Measurements from ENCODE around the gene FTSJ3. TPM values are rescaled to one million over a fixed set of nuclear protein-coding genes. Genes with fewer than 3 reads are reported as not detected.
A peak's percentile ranks its signal among the peaks of the same experiment; 100 is the strongest.

FTSJ3 gene
- total RNA-seq, 1 experiment from 2014 or later = 80.3 TPM

GRCh38 chr17:63842540-63843386, 15.3 kb upstream of the FTSJ3 start, which contains the start of gene SMARCD2:
TSS of gene SMARCD2 (minus strand) at chr17:63842685. CDS start at chr17:63842674, 11 bp downstream.
- DNase-seq = peak; percentile 100
- no CpG with 5 or more reads among the region's 92 CpGs for WGBS (ENCODE audit: extremely low coverage, insufficient read length, low lambda C conversion rate)
- Histone ChIP-seq H3K4me2 (ENCODE audit: insufficient read depth, insufficient read length, low read length) (peak within 1 kb of the TSS; percentile 64), H2AFZ (ENCODE audit: low read length) (no peak within 1 kb of the TSS), H3K23ac (ENCODE audit: insufficient read length, low read depth, low read length) (no peak within 1 kb of the TSS), H3K23me2 (ENCODE audit: insufficient read length, low read depth, low read length, poor library complexity, severe bottlenecking) (peaks cover 10% of the 10 kb centered on the region), H3K27me3 (ENCODE audit: insufficient read depth, low read length) (no peaks in the 10 kb centered on the region; the same call in 1 of the 2 replicates), H2BK12ac (ENCODE audit: insufficient read length, low read depth, low read length) (no peak within 1 kb of the TSS), H2BK120ac (ENCODE audit: low read depth, low read length, poor library complexity, severe bottlenecking) (no peak within 1 kb of the TSS), H3K4ac (ENCODE audit: low read depth, low read length) (no peak within 1 kb of the TSS), H3K9ac (ENCODE audit: extremely low read depth, insufficient read length, low read length) (peak within 1 kb of the TSS; percentile 48), H4K20me1 (ENCODE audit: control insufficient read depth, insufficient read depth, insufficient read length) (no peaks in the 10 kb centered on the region), H3K79me1 (ENCODE audit: insufficient read depth, low read depth, low read length, poor library complexity, severe bottlenecking) (peaks cover 3% of the 10 kb centered on the region), H3K9me3 (ENCODE audit: control insufficient read depth, low read depth, low read length) (no peaks in the 10 kb centered on the region), H2BK20ac (ENCODE audit: low read depth, low read length, poor library complexity, severe bottlenecking) (no peak within 1 kb of the TSS), H3K79me2 (ENCODE audit: insufficient read depth, low read length) (peaks cover 3% of the 10 kb centered on the region; the same call in 1 of the 2 replicates), H3K14ac (ENCODE audit: insufficient read depth, low read length) (peak within 1 kb of the TSS; percentile 70), H4K91ac (ENCODE audit: insufficient read length, low read depth, low read length) (no peak within 1 kb of the TSS), H4K5ac (ENCODE audit: insufficient read length, low read depth, low read length) (no peak within 1 kb of the TSS), H3K56ac (ENCODE audit: insufficient read length, low read depth, low read length) (no peak within 1 kb of the TSS), H3T11ph (ENCODE audit: low read length) (no peak within 1 kb of the TSS), H3K18ac (ENCODE audit: insufficient read length, low read depth, low read length) (no peak within 1 kb of the TSS), H3K4me1 (ENCODE audit: insufficient read depth, low read length) (no peaks in the 10 kb centered on the region; the same call in 1 of the 2 replicates), H2BK5ac (ENCODE audit: insufficient read length, low read length) (no peak within 1 kb of the TSS), H3K27ac (ENCODE audit: insufficient read length, low read depth, low read length) (no peak within 1 kb of the TSS), H4K8ac (replicated peaks; ENCODE audit: insufficient read length, low read depth, low read length) (no peak within 1 kb of the TSS), H2AK5ac (ENCODE audit: insufficient read length, low read length) (no peak within 1 kb of the TSS), H2BK15ac (ENCODE audit: low read depth, low read length) (no peak within 1 kb of the TSS)
- TF ChIP-seq CTCF (conservative IDR thresholded peaks at IDR 0.05) = no peak
- Mint-ChIP-seq H3K36me3 (ENCODE audit: insufficient read depth in 1 of 3, low read depth in 3 of 3) (peaks cover 0 to 7% (median 0%) of the 10 kb centered on the region in 3 experiments; a peak in 2 of 7 replicates), H3K4me1 (peaks cover 22 to 40% of the 10 kb centered on the region in 2 experiments), H3K27ac (peak within 1 kb of the TSS; percentile 87 to 96 (median 96)), H3K9me3 (peaks cover 0 to under 1% of the 10 kb centered on the region in 2 experiments; a peak in 1 of 5 replicates), H3K4me3 (peak within 1 kb of the TSS; percentile 96), H3K27me3 (ENCODE audit: low read depth) (peaks cover 25% of the 10 kb centered on the region)
